Central memory CD4-positive, alpha-beta T cell (primary cell): ENCODE measurements around the gene DCUN1D2.
"Not testable (repeated sequence)": the region's sequence is repeated elsewhere in the genome, so short reads cannot be mapped to it uniquely, and the experiment has no call there.

Source experiments
- DNase-seq: peaks from one replicate; pipeline ENCODE4 v3.0.0; 2022

Gene DCUN1D2

DNA sequence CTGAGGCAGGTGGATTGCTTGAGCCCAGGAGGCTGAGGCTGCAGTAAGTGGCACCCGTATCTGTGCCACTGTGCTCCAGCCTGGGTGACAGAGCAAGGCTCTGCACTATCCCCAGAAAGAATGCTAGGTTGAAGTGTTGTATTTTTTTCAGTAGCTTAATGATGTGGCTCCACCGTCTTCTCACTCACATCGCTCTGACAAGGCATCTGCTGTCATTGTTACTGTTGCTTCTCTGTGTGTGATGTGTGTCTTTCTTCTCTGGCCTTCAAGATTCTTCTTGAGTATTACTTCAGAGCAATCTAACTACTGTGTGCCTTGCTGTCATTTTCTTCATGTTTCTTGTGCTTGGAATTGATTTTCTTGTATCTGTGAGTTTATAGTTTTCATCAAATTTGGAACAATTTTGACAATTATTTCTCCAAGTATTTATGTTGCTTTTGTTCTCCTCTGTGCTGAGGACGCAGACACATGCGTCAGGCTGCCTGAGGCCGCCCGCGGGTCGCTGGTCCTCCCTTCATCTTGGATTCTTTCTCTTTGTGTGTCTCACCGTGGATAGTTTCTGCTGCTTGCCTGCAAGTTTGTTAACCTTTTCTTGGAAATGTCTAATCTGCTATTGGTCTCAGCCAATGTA, 48.0 kb downstream of the DCUN1D2 start:
- DNase-seq: no peak

GRCh38 chr13:113441661-113442060, 48.9 kb downstream of the DCUN1D2 start:
- DNase-seq: no peak

DNA sequence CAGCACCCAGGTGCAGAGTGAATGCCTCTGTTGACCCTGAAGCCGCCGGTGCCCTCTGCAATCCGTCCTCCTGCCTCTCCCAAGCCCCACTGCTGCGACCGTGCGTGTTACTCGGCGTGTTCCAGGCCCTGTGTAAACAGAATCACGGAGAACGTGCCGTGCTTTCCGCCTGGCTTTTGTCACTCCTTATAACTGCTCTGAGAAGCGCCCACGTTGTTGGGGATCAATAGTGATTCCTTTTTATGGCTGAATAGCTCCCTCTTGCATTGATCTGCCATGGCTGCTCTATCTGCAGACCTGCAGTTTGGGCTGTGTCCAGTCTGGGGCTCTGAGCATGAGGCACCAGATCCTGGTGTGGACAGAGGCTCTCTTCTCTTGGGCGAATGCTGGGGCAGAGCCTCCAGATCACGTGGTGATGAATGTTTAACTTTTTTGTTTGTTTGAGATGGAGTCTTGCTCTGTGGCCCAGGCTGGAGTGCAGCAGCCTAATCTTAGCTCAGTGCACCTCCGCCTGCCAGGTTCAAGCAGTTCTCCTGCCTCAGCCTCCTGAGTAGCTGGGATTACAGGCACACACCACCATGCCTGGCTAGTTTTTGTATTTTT, 53.0 kb downstream of the DCUN1D2 start:
- DNase-seq: no peak

- DNase-seq: not testable (repeated sequence)
These were observed 53.6 kb downstream of the DCUN1D2 start for GRCh38 chr13:113436866-113437265.

GRCh38 chr13:113435907-113436306, 54.6 kb downstream of the DCUN1D2 start:
- not testable (repeated sequence) for DNase-seq

GRCh38 chr13:113433391-113433916, 57.1 kb downstream of the DCUN1D2 start:
- DNase-seq: no peak

DNA sequence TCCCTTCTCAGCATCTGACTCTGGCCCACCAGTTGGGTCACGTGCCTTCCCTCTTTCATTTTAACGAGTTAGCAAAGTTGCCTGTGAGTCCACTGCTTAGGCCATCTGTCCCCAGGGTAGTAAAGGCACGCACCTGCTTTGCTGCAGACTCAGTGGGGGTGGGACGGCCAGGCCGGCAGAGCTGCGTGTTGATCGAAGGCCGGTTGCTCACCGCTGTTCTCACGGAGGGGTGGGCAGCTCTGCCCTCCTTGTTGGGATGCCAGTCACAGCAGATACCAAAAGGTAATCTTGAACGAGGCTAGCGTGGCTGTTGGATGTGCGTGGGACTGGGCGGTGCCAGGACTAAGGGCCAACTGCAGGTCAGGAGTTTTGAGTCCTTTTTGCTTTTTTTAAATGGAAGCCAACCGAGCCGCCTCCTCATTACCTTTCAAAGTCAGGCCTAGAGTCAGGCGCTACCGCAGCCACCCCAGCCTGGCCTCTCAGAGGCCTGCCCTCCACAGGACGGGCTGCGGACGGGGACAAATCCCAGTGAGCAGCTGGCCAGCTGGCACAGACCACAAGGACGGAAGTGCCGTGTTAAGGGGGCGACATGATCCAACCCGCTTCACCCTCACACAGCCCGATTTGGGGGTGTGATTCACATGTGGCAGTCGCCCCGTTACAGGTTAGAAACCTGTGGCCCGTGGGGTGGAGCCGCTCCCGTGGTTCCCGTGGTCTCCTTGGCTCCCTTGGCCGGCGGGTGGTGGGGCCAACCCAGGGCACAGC, 57.8 kb downstream of the DCUN1D2 start:
- DNase-seq: no peak

DNA sequence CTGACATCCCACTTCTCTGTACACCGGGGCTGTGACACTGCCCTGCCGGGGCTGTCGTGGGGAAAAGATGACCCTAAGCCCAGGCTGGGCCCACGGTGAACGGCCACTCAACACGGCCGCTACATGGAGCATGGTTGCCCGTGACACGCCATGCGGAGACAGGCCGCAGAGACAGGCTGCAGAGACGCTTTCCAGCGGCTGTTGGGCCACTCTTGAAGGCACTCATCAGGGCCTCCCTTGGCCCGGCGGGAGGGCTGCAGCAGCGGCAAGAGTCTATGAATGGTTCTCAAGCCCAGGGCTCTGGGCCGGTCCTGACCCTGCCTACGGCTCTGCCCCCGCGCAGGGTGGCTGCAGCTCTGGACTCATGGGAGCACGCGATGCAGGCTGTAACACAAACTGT, 59.3 kb downstream of the DCUN1D2 start:
- no peak for DNase-seq

- DNase-seq: no peak
These were observed 60.0 kb downstream of the DCUN1D2 start for GRCh38 chr13:113430378-113431110.

- no peak for DNase-seq
These were observed 60.9 kb downstream of the DCUN1D2 start for GRCh38 chr13:113429608-113429985.

DNA sequence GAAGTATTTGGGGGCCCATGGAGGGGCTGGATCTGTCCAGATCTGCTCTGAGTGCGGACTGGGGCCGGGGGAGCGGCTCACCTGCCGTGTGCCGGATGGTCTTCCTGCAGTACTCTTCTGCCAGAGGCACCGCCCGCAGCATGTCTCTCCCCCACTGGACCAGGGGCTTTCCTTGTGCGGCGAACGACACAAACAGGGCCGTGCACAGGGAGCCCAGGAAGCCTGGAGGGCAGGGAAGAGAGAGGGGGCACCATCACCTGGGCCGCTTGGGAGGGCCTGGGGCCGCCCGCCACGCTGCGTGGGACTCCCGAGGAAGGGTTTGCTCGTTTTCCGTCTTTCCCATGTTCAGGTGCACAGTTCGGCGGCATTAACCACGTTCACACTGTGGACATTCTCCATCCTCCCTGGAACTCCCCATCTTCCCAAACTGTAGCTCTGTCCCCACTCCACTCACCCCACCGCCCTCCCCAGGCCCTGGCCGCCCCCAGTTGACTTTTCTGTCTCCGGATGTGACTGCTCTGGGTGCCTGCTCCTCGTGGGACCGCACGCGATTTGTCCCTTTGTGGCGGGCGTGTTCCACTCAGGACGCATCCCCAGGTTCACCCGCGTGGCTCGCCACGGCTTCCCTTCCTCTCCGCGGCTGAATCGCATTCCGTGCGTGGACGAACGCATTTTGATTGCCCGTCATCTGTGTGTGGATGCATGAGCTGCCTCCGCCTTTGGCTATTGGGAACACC, 61.5 kb downstream of the DCUN1D2 start:
- DNase-seq: no peak

DNA sequence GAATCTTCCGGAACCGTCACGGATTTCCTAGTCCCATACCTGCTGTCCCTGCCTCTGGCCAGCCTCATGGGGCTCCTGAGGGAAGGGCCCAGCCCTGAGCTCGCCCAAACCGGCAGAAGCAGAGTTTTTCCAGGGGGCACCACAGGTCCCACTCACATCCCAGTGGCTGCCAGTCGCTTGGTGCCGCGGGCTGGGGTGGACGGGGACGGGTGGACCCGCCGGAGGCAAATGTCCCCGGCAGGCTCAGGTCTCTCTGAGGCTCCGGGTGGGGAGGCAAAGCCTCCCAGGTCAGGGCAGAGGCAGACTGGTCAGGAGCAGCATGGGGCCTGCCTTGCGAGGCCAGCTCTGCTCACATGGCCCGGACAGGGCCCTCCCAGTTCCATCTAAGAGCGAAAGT, 62.0 kb downstream of the DCUN1D2 start:
- no peak for DNase-seq

GRCh38 chr13:113427562-113428468, 62.7 kb downstream of the DCUN1D2 start:
- DNase-seq: no peak

DNA sequence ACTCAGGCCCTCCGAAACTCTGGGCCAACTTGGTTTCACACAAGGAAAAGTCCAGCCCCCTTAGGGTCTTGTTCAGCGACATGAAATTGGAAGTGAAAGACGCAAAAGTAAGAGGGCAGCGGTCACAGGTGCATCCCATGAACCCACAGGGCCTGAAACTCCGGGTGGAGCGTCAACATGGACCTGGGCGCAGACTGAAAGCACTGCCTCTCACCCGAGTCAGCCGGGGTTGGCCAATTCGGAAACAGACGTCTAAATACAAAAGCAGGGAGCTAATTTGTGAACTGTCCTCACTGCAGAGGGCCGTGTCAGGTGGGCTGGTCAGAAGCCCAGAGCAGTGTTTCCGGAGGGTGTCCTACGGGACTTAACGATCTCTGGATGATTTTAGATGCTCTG, 63.9 kb downstream of the DCUN1D2 start:
- DNase-seq: no peak

GRCh38 chr13:113425941-113426590, 64.4 kb downstream of the DCUN1D2 start:
- no peak for DNase-seq

- no peak for DNase-seq
These were observed 66.9 kb downstream of the DCUN1D2 start for GRCh38 chr13:113423520-113424163.

GRCh38 chr13:113422807-113423519, 67.5 kb downstream of the DCUN1D2 start:
- no peak for DNase-seq

DNA sequence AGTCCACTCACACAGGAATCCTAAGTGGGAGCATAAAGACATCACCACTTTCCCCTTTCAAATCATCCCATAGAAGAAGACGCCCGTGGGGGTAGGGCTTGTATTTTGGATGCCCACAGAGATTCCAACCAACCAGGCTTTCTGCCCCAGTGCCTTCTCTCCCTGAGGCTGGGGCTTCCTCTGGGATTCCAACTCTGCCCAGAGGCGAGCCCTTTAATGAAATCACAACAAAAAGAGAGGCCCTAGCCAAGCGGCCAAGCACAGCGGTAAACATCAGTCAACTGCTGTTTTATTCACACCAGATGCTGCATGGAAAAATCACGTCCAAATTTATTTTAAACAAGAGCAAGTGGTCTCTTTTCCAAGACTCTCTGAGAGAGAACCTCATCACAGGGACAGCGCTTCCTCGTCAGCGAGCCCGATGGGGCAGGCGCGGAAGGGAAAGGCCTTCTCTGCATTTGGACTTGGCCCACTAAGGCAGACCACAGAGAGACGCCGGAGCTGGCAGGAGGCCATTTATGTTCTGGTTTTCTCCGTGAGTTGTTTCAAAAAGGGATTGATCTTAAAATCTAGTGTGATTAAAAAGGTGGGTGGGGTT, 68.7 kb downstream of the DCUN1D2 start:
- no peak for DNase-seq
